Measurements from ENCODE around the gene TRMT112.
A peak's percentile ranks its signal among the peaks of the same experiment; 100 is the strongest.

Gene TRMT112

GRCh38 chr11:64321026-64321425 lies 3.7 kb upstream of the TRMT112 start:
- TF ChIP-seq, protein P1, sequence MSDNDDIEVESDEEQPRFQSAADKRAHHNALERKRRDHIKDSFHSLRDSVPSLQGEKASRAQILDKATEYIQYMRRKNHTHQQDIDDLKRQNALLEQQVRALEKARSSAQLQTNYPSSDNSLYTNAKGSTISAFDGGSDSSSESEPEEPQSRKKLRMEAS (IDR thresholded peaks at IDR 0.05; ENCODE audit: low read depth, low read length) = no peak
- TF ChIP-seq POLR2A (IDR thresholded peaks at IDR 0.05; ENCODE audit: extremely low read depth, insufficient read length) (no peak), CTCF (IDR thresholded peaks at IDR 0.05; ENCODE audit: low read depth, low read length) (no peak), MYC (IDR thresholded peaks at IDR 0.05; ENCODE audit: low read depth, low read length) (no peak)
- no peak for DNase-seq (ENCODE audit: low read depth)
- H3K4me3 ChIP-seq (ENCODE audit: low read depth, low read length) = no peak overlapping the region

GRCh38 chr11:64320556-64320955 lies 3.2 kb upstream of the TRMT112 start:
- no peak for DNase-seq (ENCODE audit: low read depth)
- H3K4me3 ChIP-seq (ENCODE audit: low read depth, low read length) = no peak overlapping the region
- TF ChIP-seq, protein P1 (IDR thresholded peaks at IDR 0.05; ENCODE audit: low read depth, low read length) = no peak
- TF ChIP-seq CTCF (IDR thresholded peaks at IDR 0.05; ENCODE audit: low read depth, low read length) = no peak

GRCh38 chr11:64318766-64319761 lies 1.7 kb upstream of the TRMT112 start:
- peak overlapping the region; percentile 77 for H3K4me3 ChIP-seq (ENCODE audit: low read depth, low read length)
- DNase-seq (ENCODE audit: low read depth) = peak; percentile 89
- TF ChIP-seq, protein P1 (IDR thresholded peaks at IDR 0.05; ENCODE audit: low read depth, low read length) = peak; percentile 77
- TF ChIP-seq MYC (IDR thresholded peaks at IDR 0.05; ENCODE audit: low read depth, low read length) (peak; percentile 64), POLR2A (IDR thresholded peaks at IDR 0.05; ENCODE audit: extremely low read depth, insufficient read length) (no peak), CTCF (IDR thresholded peaks at IDR 0.05; ENCODE audit: low read depth, low read length) (no peak)

GRCh38 chr11:64317961-64318765 lies 804 bp upstream of the TRMT112 start, which contains the start of gene PRDX5:
Gene PRDX5 (plus strand): TSS chr11:64318121. CDS start chr11:64318216, 95 bp downstream.
- peak; percentile 91 for TF ChIP-seq MYC (IDR thresholded peaks at IDR 0.05; ENCODE audit: low read depth, low read length)
- peak; percentile 77 for TF ChIP-seq POLR2A (IDR thresholded peaks at IDR 0.05; ENCODE audit: extremely low read depth, insufficient read length)
- peak; percentile 15 for TF ChIP-seq CTCF (IDR thresholded peaks at IDR 0.05; ENCODE audit: low read depth, low read length)
- TF ChIP-seq, protein P1 (IDR thresholded peaks at IDR 0.05; ENCODE audit: low read depth, low read length) = peak; percentile 89
- peak; percentile 99 for DNase-seq (ENCODE audit: low read depth)
- peak within 1 kb of the TSS; percentile 79 for H3K4me3 ChIP-seq (ENCODE audit: low read depth, low read length)

DNA sequence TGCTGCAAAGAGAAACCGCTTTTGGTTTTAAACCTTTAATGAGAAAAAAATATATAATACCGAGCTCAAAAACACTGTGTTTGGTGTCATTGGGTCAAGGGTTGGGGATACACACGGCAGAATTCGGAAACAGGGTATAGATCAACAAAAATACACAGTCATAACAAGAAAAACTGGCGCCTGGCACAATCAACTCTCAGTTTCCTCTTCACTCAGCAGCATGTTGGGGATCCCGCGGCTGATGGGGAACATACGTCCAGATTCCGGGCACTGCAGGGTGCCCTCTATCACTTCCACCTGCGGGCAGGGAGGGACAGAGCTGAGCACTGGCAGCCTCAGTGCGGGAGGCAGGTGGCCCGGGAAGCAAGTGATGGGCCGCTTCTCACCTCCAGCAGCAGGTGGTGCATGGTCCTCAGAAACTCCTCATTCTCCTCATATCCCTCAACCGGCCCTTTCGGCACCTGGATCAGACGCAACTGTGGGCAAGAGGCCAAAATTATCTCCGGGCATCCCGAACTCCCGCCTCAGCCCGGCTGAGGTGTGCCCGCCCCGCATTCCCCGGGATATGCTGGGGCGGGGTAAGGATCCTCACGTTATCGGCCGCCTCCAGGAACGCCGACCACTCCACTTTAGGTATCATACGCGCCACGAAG lies 561 bp downstream of the TRMT112 start:
- peak; percentile 64 for DNase-seq (ENCODE audit: low read depth)
- peak overlapping the region; percentile 79 for H3K4me3 ChIP-seq (ENCODE audit: low read depth, low read length)
- TF ChIP-seq POLR2A (IDR thresholded peaks at IDR 0.05; ENCODE audit: extremely low read depth, insufficient read length) = no peak
- TF ChIP-seq, protein P1 (IDR thresholded peaks at IDR 0.05; ENCODE audit: low read depth, low read length) = no peak
- TF ChIP-seq CTCF (IDR thresholded peaks at IDR 0.05; ENCODE audit: low read depth, low read length) = no peak
- no peak for TF ChIP-seq MYC (IDR thresholded peaks at IDR 0.05; ENCODE audit: low read depth, low read length)

Measured in NB4 (cell line).